WERI-Rb-1 (cell line): ENCODE measurements around the gene IL9R.
"Not testable (repeated sequence)": the region's sequence is repeated elsewhere in the genome, so short reads cannot be mapped to it uniquely, and the experiment has no call there.

ENCODE experiments used
- DNase-seq: peaks from one replicate; pipeline ENCODE4 v3.0.0-alpha.2; 2020
- H3K27ac ChIP-seq: fragments of 250-450 bp; sonication (Bioruptor Pico); 2 replicates; pipeline ENCODE4 v1.5.1; 2020; ENCODE audit warnings: mild to moderate bottlenecking, moderate library complexity
- H3K27me3 ChIP-seq: fragments of 250-450 bp; sonication (Bioruptor Pico); 2 replicates; pipeline ENCODE4 v1.5.1; 2021; ENCODE audit warnings: mild to moderate bottlenecking, low read depth, moderate library complexity; ENCODE audit not compliant: insufficient read depth, severe bottlenecking
- H3K36me3 ChIP-seq: fragments of 250-450 bp; sonication (Bioruptor Pico); 2 replicates; pipeline ENCODE4 v1.5.1; 2020; ENCODE audit warnings: mild to moderate bottlenecking, moderate library complexity
- H3K4me3 ChIP-seq: 2 replicates; pipeline ENCODE4 v1.5.1; 2011; ENCODE audit warnings: low read depth, mild to moderate bottlenecking, control low read depth, low read length
- H3K9me3 ChIP-seq: fragments of 250-450 bp; sonication (Bioruptor Pico); 2 replicates; pipeline ENCODE4 v1.5.1; 2021; ENCODE audit warnings: mild to moderate bottlenecking, moderate library complexity; ENCODE audit not compliant: severe bottlenecking
- CTCF ChIP-seq: IDR thresholded peaks from 2 replicates; pipeline ENCODE4 v1.5.1; 2011; ENCODE audit warnings: low read depth, mild to moderate bottlenecking, control low read depth, inconsistent platforms, low read length

Gene IL9R

GRCh38 chrX:155967653-155968325 lies 29.7 kb upstream of the IL9R start:
- Histone ChIP-seq H3K27me3 (no peaks in the 10 kb centered on the region), H3K9me3 (peaks cover 14% of the 10 kb centered on the region), H3K4me3 (no peak overlapping the region), H3K27ac (peak overlapping the region; percentile 57), H3K36me3 (no peaks in the 10 kb centered on the region)
- DNase-seq = no peak
- TF ChIP-seq CTCF = no peak

GRCh38 chrX:155968326-155968661 lies 29.2 kb upstream of the IL9R start:
- Histone ChIP-seq H3K27me3 (no peaks in the 10 kb centered on the region), H3K9me3 (peaks cover 14% of the 10 kb centered on the region), H3K4me3 (no peak overlapping the region), H3K27ac (peak overlapping the region; percentile 57), H3K36me3 (no peaks in the 10 kb centered on the region)
- TF ChIP-seq CTCF = 0 out of 2 replicates have a peak, but pooled peaks have one; percentile 22
- peak; percentile 59 for DNase-seq

GRCh38 chrX:155968791-155969190 lies 28.7 kb upstream of the IL9R start:
- no peak for TF ChIP-seq CTCF
- no peak for DNase-seq
- Histone ChIP-seq H3K27me3 (no peaks in the 10 kb centered on the region), H3K4me3 (no peak overlapping the region), H3K27ac (peak overlapping the region; percentile 57), H3K36me3 (no peaks in the 10 kb centered on the region), H3K9me3 (peaks cover 14% of the 10 kb centered on the region)

- H3K9me3 ChIP-seq = peaks cover 14% of the 10 kb centered on the region
- H3K27ac ChIP-seq, H3K4me3 ChIP-seq, H3K27me3 ChIP-seq, DNase-seq, H3K36me3 ChIP-seq: not testable (repeated sequence)
- TF ChIP-seq CTCF = peak; percentile 60
These were observed 25.8 kb upstream of the IL9R start for GRCh38 chrX:155971658-155972057.

- peaks cover 14% of the 10 kb centered on the region for H3K9me3 ChIP-seq
- H3K36me3 ChIP-seq, H3K27me3 ChIP-seq, H3K27ac ChIP-seq, H3K4me3 ChIP-seq, DNase-seq: not testable (repeated sequence)
These were observed 25.3 kb upstream of the IL9R start for GRCh38 chrX:155972241-155972640.

GRCh38 chrX:155983326-155983725 lies 14.2 kb upstream of the IL9R start:
- DNase-seq = no peak
- Histone ChIP-seq H3K4me3 (no peak overlapping the region), H3K27ac (no peak overlapping the region), H3K27me3 (no peaks in the 10 kb centered on the region), H3K9me3 (peaks cover 16% of the 10 kb centered on the region), H3K36me3 (no peaks in the 10 kb centered on the region)
- no peak for TF ChIP-seq CTCF
